Breast epithelium (tissue), 3 donors: ENCODE data around the gene SLC16A5.

Experiments
- POLR2A ChIP-seq: fragments of 450-650 bp; IDR thresholded peaks from one replicate; pipeline ENCODE4 v1.6.1; 2016; ENCODE audit warnings: antibody characterized with exemption, mild to moderate bottlenecking, moderate library complexity
- POLR2AphosphoS5 ChIP-seq, 3 donors: sonication (generic); formaldehyde crosslinking; IDR thresholded peaks; one replicate each; pipeline ENCODE4 v1.6.1; 2017; ENCODE audit warnings: antibody characterized with exemption in 3 of 3
- TF ChIP-seq, protein P1 (sequence below), 3 donors: fragments of 450-650 bp; IDR thresholded peaks; one replicate each; pipeline ENCODE4 v1.5.1; 2016 to 2017; ENCODE audit warnings: antibody characterized with exemption in 3 of 3, mild to moderate bottlenecking in 3 of 3, moderate library complexity in 3 of 3

- TF ChIP-seq, protein P1, sequence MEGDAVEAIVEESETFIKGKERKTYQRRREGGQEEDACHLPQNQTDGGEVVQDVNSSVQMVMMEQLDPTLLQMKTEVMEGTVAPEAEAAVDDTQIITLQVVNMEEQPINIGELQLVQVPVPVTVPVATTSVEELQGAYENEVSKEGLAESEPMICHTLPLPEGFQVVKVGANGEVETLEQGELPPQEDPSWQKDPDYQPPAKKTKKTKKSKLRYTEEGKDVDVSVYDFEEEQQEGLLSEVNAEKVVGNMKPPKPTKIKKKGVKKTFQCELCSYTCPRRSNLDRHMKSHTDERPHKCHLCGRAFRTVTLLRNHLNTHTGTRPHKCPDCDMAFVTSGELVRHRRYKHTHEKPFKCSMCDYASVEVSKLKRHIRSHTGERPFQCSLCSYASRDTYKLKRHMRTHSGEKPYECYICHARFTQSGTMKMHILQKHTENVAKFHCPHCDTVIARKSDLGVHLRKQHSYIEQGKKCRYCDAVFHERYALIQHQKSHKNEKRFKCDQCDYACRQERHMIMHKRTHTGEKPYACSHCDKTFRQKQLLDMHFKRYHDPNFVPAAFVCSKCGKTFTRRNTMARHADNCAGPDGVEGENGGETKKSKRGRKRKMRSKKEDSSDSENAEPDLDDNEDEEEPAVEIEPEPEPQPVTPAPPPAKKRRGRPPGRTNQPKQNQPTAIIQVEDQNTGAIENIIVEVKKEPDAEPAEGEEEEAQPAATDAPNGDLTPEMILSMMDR (IDR thresholded peaks at IDR 0.05): no peak
- TF ChIP-seq POLR2AphosphoS5 (IDR thresholded peaks at IDR 0.05): no peak
- TF ChIP-seq POLR2A: no peak
Observed at GRCh38 chr17:75067856-75068255, 19.9 kb upstream of the SLC16A5 start.
